ENCODE results near the gene CDKL4.
"Not testable (repeated sequence)": the region's sequence is repeated elsewhere in the genome, so short reads cannot be mapped to it uniquely, and the experiment has no call there.

CDKL4 gene

GRCh38 chr2:39260087-39260486 is 16.3 kb upstream of the CDKL4 start:
- DNase-seq (ENCODE audit: low read depth) = no peak

GRCh38 chr2:39256040-39256439 is 12.3 kb upstream of the CDKL4 start:
- DNase-seq (ENCODE audit: low read depth) = no peak
- Histone ChIP-seq H3K4me1 (ENCODE audit: control insufficient read depth, insufficient read depth, low read length) (no peaks in the 10 kb centered on the region), H3K9ac (ENCODE audit: low read length) (no peak overlapping the region), H3K4me3 (ENCODE audit: low read length) (no peak overlapping the region), H3K36me3 (ENCODE audit: control insufficient read depth, insufficient read depth, low read length, severe bottlenecking) (peaks cover 97% of the 10 kb centered on the region), H3K27me3 (replicated peaks; ENCODE audit: control insufficient read depth, insufficient read depth, low read length) (no peaks in the 10 kb centered on the region), H3K9me3 (ENCODE audit: control insufficient read depth, low read length) (no peaks in the 10 kb centered on the region)

More at GRCh38 chr2:39260087-39260486, 16.3 kb upstream of the CDKL4 start:
- Histone ChIP-seq H3K36me3 (ENCODE audit: control insufficient read depth, insufficient read depth, low read length, severe bottlenecking) (peaks cover 96% of the 10 kb centered on the region), H3K9me3 (ENCODE audit: control insufficient read depth, low read length) (no peaks in the 10 kb centered on the region), H3K4me3 (ENCODE audit: low read length) (no peak overlapping the region), H3K4me1 (ENCODE audit: control insufficient read depth, insufficient read depth, low read length) (no peaks in the 10 kb centered on the region), H3K9ac (ENCODE audit: low read length) (no peak overlapping the region), H3K27me3 (replicated peaks; ENCODE audit: control insufficient read depth, insufficient read depth, low read length) (no peaks in the 10 kb centered on the region)

DNA sequence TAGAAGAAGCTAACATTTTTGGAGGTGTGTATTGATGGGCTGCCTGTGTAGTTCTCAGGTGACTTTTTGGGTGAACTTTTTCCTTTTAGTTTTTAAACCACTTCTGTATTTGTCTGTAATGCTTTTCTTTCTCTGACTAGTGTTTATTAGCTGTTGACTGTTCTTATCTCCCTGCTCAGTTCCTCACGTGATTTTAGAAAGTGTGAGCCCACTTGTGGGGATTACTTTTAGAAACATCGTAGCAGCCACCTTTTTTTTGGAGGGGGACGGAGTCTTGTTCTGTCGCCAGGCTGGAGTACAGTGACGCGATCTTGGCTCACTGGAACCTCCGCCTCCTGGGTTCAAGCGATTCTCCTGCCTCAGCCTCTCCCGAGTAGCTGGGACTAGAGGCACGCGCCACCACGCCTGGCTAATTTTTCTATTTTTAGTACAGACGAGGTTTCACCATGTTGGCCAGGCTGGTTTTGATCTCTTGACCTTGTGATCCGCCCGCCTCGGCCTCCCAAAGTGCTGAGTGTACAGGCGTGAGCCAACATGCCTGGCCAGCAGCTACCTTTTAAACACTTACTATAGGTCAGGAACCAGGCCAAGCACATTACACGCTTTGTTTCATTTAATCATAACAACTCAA is 9.2 kb upstream of the CDKL4 start:
- Histone ChIP-seq H3K9me3 (ENCODE audit: control insufficient read depth, low read length) (no peaks in the 10 kb centered on the region), H3K36me3 (ENCODE audit: control insufficient read depth, insufficient read depth, low read length, severe bottlenecking) (peaks cover 98% of the 10 kb centered on the region), H3K27me3 (replicated peaks; ENCODE audit: control insufficient read depth, insufficient read depth, low read length) (no peaks in the 10 kb centered on the region), H3K9ac (ENCODE audit: low read length) (no peak overlapping the region), H3K4me3 (ENCODE audit: low read length) (no peak overlapping the region), H3K4me1 (ENCODE audit: control insufficient read depth, insufficient read depth, low read length) (no peaks in the 10 kb centered on the region)
- DNase-seq (ENCODE audit: low read depth) = no peak

- Histone ChIP-seq H3K9ac (ENCODE audit: low read length) (no peak overlapping the region), H3K36me3 (ENCODE audit: control insufficient read depth, insufficient read depth, low read length, severe bottlenecking) (peaks cover 54% of the 10 kb centered on the region), H3K9me3 (ENCODE audit: control insufficient read depth, low read length) (no peaks in the 10 kb centered on the region), H3K27me3 (replicated peaks; ENCODE audit: control insufficient read depth, insufficient read depth, low read length) (no peaks in the 10 kb centered on the region), H3K4me3 (ENCODE audit: low read length) (no peak overlapping the region), H3K4me1 (ENCODE audit: control insufficient read depth, insufficient read depth, low read length) (no peaks in the 10 kb centered on the region)
- DNase-seq (ENCODE audit: low read depth) = no peak
Observed at GRCh38 chr2:39247512-39248043, 3.8 kb upstream of the CDKL4 start.

GRCh38 chr2:39246382-39246980 is 2.7 kb upstream of the CDKL4 start:
- H3K4me1 ChIP-seq (ENCODE audit: control insufficient read depth, insufficient read depth, low read length) = no peaks in the 10 kb centered on the region
- no peak overlapping the region for H3K4me3 ChIP-seq (ENCODE audit: low read length)
- H3K27me3 ChIP-seq (replicated peaks; ENCODE audit: control insufficient read depth, insufficient read depth, low read length) = no peaks in the 10 kb centered on the region
- no peak for DNase-seq (ENCODE audit: low read depth)
- H3K9ac ChIP-seq (ENCODE audit: low read length) = no peak overlapping the region
- no peaks in the 10 kb centered on the region for H3K9me3 ChIP-seq (ENCODE audit: control insufficient read depth, low read length)
- H3K36me3 ChIP-seq (ENCODE audit: control insufficient read depth, insufficient read depth, low read length, severe bottlenecking) = peaks cover 43% of the 10 kb centered on the region

DNA sequence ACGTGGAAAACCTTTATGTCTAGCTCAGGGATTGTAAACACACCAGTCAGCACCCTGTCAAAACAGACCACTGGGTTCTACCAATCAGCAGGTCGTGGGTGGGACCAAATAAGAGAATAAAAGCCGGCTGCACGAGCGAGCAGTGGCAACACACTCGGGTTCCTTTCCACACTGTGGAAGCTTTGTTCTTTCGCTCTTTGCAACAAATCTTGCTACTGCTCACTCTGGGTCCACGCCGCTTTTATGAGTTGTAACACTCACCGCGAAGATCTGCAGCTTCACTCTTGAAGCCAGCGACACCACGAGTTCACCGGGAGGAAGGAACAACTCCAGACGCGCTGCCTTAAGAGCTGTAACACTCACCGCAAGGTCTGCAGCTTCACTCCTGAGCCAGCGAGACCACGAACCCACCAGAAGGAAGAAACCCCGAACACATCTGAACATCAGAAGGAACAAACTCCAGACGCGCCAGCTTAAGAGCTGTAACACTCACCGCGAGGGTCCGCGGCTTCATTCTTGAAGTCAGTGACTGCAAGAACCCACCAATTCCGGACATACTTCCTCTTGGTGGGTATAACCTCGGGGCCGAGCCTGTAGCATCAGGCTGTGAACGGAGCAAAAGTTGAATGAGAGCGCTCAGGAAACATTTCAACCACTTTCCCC is 1.3 kb upstream of the CDKL4 start:
- H3K36me3 ChIP-seq (ENCODE audit: control insufficient read depth, insufficient read depth, low read length, severe bottlenecking) = peaks cover 30% of the 10 kb centered on the region
- H3K9ac ChIP-seq (ENCODE audit: low read length); H3K9me3 ChIP-seq (ENCODE audit: control insufficient read depth, low read length); H3K4me3 ChIP-seq (ENCODE audit: low read length); H3K27me3 ChIP-seq (replicated peaks; ENCODE audit: control insufficient read depth, insufficient read depth, low read length); DNase-seq (ENCODE audit: low read depth); H3K4me1 ChIP-seq (ENCODE audit: control insufficient read depth, insufficient read depth, low read length): not testable (repeated sequence)

DNA sequence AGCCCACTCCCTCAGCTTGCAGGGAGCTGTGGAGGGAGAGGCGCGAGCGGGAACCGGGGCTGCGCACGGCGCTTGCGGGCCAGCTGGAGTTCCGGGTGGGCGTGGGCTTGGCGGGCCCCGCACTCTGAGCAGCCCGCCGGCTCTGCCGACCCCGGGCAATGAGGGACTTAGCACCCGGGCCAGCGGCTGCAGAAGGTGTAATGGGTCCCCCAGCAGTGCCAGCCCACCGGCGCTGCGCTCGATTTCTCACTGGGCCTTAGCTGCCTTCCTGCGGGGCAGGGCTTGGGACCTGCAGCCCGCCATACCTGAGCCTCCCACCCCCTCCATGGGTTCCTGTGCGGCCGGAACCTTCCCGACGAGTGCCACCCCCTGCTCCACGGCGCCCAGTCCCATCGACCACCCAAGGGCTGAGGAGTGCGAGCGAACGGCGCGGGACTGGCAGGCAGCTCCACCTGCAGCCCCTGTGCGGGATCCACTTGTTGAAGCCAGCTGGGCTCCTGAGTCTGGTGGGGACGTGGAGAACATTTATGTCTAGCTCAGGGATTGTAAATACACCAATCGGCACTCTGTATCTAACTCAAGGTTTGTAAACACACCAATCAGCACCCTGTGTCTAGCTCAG is 582 bp upstream of the CDKL4 start:
- not testable (repeated sequence) for H3K9ac ChIP-seq (ENCODE audit: low read length); H3K9me3 ChIP-seq (ENCODE audit: control insufficient read depth, low read length); DNase-seq (ENCODE audit: low read depth); H3K4me3 ChIP-seq (ENCODE audit: low read length); H3K27me3 ChIP-seq (replicated peaks; ENCODE audit: control insufficient read depth, insufficient read depth, low read length); H3K4me1 ChIP-seq (ENCODE audit: control insufficient read depth, insufficient read depth, low read length)
- H3K36me3 ChIP-seq (ENCODE audit: control insufficient read depth, insufficient read depth, low read length, severe bottlenecking) = peaks cover 22% of the 10 kb centered on the region

DNA sequence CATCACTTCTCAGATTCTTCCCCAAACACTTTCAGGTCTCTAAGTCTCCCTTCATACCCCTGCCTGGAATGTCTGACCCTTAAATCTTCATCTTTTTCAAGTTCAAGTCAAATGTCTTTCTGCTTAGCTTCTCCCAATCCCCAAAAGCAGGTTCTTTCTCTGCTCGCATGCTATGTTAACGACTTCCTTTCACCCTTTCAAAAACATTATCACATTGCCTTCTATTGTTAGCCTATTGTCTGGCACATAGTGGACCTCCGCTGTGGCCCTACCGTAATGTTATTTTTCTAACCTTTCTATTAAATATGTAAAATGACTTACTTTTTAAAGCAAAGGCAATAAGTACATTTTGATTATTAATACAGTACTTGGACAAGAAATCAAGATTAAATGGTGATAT is 2.2 kb downstream of the CDKL4 start:
- Histone ChIP-seq H3K4me3 (ENCODE audit: low read length) (no peak overlapping the region), H3K4me1 (ENCODE audit: control insufficient read depth, insufficient read depth, low read length) (peaks cover 6% of the 10 kb centered on the region), H3K9me3 (ENCODE audit: control insufficient read depth, low read length) (no peaks in the 10 kb centered on the region), H3K9ac (ENCODE audit: low read length) (no peak overlapping the region), H3K27me3 (replicated peaks; ENCODE audit: control insufficient read depth, insufficient read depth, low read length) (no peaks in the 10 kb centered on the region), H3K36me3 (ENCODE audit: control insufficient read depth, insufficient read depth, low read length, severe bottlenecking) (no peaks in the 10 kb centered on the region)
- no peak for DNase-seq (ENCODE audit: low read depth)

- no peaks in the 10 kb centered on the region for H3K36me3 ChIP-seq (ENCODE audit: control insufficient read depth, insufficient read depth, low read length, severe bottlenecking)
- no peak overlapping the region for H3K9ac ChIP-seq (ENCODE audit: low read length)
- peaks cover 6% of the 10 kb centered on the region for H3K4me1 ChIP-seq (ENCODE audit: control insufficient read depth, insufficient read depth, low read length)
- DNase-seq (ENCODE audit: low read depth) = no peak
- no peak overlapping the region for H3K4me3 ChIP-seq (ENCODE audit: low read length)
- H3K9me3 ChIP-seq (ENCODE audit: control insufficient read depth, low read length) = no peaks in the 10 kb centered on the region
- no peaks in the 10 kb centered on the region for H3K27me3 ChIP-seq (replicated peaks; ENCODE audit: control insufficient read depth, insufficient read depth, low read length)
Observed at GRCh38 chr2:39240758-39241157, 3.0 kb downstream of the CDKL4 start.

- Histone ChIP-seq H3K9ac (ENCODE audit: low read length) (no peak overlapping the region), H3K4me3 (ENCODE audit: low read length) (no peak overlapping the region), H3K9me3 (ENCODE audit: control insufficient read depth, low read length) (no peaks in the 10 kb centered on the region), H3K36me3 (ENCODE audit: control insufficient read depth, insufficient read depth, low read length, severe bottlenecking) (no peaks in the 10 kb centered on the region), H3K4me1 (ENCODE audit: control insufficient read depth, insufficient read depth, low read length) (peaks cover 11% of the 10 kb centered on the region), H3K27me3 (replicated peaks; ENCODE audit: control insufficient read depth, insufficient read depth, low read length) (no peaks in the 10 kb centered on the region)
- DNase-seq (ENCODE audit: low read depth) = peak; percentile 24
Observed at GRCh38 chr2:39234754-39235153, 9.0 kb downstream of the CDKL4 start.

DNA sequence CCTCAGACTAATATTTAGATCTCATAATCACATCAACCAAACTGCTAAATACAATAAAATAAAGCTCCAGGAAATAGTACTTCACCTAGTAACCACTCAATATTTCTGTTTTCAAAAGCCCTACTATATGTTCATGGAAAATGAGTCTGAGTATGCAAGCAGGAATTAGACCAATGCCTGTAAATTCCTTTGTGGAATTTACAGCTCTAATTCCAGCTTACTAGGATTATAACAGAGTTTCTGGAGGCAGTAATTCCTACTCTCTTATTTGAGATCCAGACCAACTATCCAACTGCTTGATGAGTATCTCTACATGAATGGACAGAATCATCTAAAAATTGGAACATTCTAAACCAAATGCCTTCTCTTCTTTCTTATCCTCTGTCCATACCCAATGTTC is 11.6 kb downstream of the CDKL4 start:
- no peak for DNase-seq (ENCODE audit: low read depth)
- Histone ChIP-seq H3K9me3 (ENCODE audit: control insufficient read depth, low read length) (no peaks in the 10 kb centered on the region), H3K36me3 (ENCODE audit: control insufficient read depth, insufficient read depth, low read length, severe bottlenecking) (no peaks in the 10 kb centered on the region)

More for the DNA sequence above, 11.6 kb downstream of the CDKL4 start:
- Histone ChIP-seq H3K4me3 (ENCODE audit: low read length) (no peak overlapping the region), H3K4me1 (ENCODE audit: control insufficient read depth, insufficient read depth, low read length) (peaks cover 30% of the 10 kb centered on the region), H3K27me3 (replicated peaks; ENCODE audit: control insufficient read depth, insufficient read depth, low read length) (no peaks in the 10 kb centered on the region), H3K9ac (ENCODE audit: low read length) (no peak overlapping the region)
